ENCODE measurements around the gene MAN1B1.
A peak's percentile ranks its signal among the peaks of the same experiment; 100 is the strongest.

MAN1B1 gene

DNA sequence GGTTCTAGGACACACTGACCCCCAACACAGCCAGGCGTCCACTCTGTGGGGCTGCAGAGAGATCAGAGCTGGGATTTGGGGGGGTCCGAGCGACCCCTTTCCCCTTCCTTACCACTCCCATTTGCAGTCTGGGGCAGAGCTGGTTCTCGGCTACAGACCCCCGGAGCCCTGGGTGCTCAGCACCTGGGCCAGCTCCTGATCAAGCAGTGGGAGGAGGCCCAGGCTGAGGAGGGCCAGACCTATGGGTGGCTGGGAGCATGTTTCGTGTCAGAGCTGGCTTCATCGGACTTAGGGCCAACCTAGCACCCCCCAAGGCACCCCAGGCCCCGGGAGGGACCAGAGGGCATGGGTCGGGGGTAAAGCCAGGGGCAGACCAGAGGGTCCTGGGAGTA, 59.7 kb downstream of the MAN1B1 start:
- no peak for DNase-seq (ENCODE audit: low spot score)

DNA sequence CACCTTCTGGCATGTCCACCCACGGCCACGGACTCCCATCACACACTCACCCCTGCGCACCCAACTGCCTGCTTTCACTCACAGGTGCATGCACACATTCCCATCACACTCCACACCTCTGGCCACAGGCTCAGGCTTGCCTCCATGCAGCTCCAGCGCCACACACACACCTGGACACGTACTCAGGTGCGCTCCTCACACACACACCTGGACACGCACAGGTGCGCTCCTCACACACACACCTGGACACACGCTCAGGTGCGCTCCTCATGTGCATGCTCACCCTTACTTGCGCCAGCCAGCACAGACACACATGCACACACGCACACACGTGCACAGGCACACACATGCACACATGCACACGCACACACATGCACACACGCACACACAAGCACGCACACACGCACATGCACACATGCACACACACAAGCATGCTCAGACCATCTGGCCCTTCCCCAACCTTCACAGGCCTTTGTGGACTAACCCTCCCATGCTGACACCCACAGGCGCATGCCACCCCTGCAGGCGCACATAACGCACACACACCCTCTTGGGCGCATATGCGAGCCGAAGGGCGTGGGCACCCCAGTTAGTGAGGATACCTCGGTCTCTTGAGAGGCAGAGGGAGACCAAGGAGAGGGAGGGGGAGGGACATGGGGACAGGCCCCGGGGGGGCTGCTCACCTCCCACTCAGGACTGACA, 60.5 kb downstream of the MAN1B1 start:
- no peak for DNase-seq (ENCODE audit: low spot score)

DNA sequence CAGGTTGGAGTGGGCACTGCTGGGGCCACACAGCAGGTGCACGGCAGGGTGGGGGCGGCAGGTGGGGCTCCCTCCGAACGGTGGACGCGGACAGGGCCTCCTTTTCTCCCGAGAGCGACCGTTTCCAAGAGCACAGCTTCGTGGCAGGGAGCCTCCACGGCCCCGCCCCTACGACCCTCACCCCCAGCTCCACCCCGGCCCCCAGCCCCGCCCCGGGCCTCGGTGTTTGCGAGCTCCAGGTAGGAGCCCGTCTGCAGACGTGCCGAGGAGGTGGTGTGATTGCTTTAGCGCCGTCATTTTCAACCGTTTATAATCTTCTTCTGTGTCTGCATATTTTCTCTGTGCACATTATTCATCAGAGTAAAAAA, 61.0 kb downstream of the MAN1B1 start:
- no peak for DNase-seq (ENCODE audit: low spot score)

DNA sequence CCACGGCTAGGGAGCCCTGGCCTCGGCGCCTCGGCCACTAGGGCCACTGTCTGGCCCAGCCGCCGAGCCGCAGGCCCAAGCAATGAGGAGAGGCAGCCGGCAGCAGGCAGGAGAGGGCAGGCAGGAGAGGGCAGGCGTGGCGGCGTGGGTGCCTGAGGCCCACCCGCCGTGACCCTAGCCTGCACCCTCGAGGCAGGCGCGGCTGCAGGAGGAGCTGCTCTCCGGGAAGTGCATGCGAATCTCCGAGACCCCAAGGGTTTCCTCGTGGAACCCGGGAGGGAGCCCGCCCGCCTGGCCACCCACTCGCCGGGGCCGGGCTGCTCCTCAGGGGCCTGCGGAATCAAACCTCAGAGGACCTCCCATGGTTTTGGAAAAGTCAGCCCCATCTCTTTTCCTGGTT, 61.5 kb downstream of the MAN1B1 start:
- no peak for DNase-seq (ENCODE audit: low spot score)

DNA sequence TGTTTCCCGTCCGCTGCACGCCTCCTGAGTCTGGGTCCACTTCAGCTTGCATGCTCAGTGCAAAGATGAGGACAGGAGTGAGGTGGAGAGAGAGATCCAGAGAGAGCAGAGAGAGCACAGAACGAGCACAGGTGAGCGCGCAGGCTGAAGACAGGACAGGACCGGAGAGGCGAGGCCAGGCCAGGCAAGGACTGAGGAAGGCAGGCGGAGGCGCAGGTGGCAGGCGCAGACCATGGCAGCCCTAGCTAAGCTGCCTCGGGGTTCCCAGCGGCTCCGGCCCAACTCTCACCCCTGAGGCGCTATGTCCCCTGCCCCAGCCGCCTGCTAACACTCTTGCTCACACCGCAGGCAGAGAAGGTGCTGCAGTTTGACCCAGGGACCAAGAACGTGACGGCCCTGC, 61.9 kb downstream of the MAN1B1 start:
- DNase-seq (ENCODE audit: low spot score) = no peak

DNA sequence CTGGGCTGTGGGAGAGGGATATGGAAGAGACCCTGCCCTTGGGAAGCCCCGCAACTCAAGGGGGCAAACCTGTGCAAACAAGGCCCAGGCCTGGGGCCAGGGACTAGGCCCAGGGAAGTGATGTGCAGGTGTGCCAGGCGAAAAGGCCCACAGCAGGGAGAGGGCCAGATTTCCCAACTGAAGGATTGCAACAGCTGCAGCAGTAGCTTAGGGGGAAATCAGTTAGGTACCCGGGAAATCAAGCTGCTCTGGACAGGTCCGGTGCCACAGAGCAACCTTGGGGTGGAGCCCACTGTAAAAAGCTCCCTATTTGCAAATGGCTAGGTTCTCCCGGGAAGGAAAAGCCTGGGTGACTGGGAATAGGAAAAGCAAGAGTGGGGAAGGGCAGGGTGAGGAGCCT, 62.6 kb downstream of the MAN1B1 start:
- DNase-seq (ENCODE audit: low spot score) = no peak

DNA sequence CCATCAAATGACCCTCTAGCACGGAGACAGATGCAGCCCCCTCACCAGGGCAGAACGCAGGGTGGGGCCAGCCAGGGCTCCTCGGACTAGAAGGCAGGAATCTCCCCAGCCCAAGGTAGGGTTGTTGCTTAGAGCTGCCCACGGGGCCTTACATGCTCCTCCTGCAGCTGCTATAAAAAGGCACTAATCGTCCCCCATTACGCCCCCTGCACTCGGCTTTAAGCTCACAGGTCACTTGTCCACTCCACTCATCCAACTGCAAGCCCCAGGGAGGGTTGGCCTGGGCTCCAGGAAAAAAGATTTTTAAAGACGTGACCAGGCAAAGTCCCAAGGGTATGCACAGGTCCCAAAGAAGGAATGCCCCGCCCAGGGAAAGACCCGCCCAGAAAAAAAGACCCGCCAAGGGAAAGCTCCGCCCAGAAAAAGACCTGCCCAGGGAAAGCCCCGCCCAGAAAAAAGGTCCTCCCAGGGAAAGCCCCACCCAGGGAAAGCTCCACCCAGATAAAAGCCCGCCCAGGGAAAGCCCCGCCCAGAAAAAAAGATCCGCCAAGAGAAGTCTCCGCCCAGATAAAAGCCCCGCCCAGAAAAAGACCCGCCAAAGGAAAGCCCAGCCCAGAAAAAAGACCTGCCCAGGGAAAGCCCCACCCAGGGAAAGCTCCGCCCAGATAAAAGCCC, 63.3 kb downstream of the MAN1B1 start:
- DNase-seq (ENCODE audit: low spot score) = no peak

DNA sequence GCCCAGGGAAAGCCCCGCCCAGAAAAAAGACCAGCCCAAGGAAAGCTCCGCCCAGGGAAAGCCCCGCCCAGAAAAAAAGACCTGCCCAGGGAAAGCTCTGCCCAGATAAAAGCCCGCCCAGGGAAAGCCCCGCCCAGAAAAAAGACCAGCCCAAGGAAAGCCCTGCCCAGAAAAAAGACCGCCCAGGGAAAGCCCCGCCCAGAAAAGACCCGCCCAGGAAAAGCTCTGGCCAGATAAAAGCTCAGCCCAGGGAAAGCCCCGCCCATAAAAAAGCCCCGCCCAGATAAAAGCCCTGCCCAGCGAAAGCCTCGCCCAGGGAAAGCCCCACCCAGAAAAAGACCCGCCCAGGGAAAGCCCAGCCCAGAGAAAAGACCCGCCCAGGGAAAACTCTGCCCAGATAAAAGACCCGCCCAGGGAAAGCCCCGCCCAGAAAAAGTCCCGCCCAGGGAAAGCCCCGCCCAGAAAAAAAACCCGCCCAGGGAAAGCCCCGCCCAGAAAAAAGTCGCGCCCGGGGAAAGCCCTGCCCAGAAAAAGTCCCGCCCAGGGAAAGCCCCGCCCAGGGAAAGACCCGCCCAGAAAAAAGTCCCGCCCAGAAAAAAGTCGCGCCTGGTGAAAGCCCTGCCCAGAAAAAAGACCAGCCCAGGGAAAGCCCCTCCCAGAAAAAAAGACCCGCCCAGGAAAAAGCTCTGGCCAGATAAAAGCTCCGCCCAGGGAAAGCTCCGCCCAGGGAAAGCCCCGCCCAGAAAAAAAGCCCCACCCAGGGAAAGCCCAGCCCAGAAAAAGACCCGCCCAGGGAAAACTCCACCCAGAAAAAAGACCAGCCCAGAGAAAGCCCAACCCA, 64.1 kb downstream of the MAN1B1 start:
- peak; percentile 26 for DNase-seq (ENCODE audit: low spot score)

DNA sequence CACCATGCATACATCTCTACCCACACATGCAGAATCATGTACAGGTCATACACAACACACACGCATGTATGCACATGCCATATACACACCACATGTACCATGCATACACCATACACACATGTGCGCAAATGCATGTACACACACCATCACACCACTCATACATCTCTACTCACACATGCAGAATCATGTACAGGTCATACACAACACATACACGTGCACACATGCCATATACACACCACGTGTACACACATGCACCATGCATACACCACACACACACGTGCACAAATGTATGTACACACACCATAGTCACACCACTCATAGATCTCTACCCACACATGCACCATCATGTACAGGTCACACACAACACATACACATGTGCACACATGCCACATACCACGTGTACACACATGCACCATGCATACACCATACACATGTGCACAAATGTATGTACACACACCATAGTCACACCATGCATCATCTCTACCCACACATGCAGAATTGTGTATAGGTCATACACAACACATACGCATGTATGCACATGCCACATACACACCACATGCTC, 66.1 kb downstream of the MAN1B1 start:
- no peak for DNase-seq (ENCODE audit: low spot score)

DNA sequence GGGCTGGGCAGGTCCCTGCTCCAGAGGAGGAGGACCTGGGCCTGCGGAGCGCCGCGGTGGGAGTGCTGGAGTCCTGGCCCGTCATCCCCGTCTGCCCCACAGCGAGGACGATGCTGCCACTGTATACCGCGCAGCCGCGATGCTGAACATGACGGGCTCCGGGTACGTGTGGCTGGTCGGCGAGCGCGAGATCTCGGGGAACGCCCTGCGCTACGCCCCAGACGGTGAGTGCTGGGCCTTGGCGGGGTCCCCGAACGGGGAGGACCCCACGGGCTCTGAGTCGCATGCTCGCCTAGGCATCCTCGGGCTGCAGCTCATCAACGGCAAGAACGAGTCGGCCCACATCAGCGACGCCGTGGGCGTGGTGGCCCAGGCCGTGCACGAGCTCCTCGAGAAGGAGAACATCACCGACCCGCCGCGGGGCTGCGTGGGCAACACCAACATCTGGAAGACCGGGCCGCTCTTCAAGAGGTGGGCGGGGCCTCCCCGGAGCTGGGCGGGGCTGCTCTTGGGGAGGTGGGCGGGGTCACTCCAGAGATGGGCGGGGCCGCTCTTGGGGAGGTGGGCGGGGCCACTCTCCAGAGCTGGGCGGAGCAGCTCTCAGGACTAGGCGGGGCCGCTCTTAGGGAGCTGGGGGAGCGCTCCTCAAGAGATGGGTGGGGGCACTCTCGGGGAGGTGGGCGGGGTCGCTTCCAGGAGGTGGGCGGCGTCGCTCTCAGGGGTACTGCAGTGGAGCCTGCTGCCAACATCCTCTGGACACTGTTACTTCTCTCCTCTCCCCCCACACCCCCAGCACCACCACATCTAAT, 70.0 kb downstream of the MAN1B1 start:
- peak; percentile 80 for DNase-seq (ENCODE audit: low spot score)

DNA sequence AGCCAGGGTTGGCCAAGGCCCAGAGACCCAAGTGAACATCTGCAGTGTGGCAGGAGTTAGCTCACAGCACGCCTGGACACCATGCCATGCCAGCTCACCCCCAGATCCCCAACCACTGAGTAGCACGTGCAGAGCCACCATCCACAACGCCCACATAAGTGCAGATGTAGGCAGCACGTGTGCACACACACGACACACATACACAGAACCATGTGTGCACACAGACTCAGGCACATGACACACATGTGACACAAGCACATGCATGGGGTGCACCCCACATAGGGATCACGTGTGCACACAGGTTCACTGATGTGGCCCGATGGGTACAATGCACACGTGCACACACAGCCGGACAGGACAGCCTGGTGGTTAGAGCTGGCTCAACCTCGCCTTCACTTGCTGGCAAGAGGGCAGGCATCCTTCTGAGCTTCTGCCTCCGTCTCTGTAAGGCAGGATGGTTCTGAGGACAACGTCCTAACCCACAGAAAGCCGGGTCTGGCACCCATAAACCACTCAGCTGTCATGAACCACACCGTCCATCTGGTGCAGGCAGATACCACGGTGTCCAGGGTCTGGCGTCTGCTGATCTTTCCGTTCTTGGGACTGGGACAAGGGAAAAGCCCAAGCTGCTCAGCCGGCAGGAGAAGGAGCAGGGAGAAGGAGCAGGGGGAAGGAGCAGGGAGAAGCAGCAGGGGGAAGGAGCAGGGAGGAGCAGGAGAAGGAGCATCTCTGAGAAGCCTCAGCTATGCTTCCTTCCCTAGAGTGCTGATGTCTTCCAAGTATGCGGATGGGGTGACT, 71.0 kb downstream of the MAN1B1 start:
- DNase-seq (ENCODE audit: low spot score) = no peak

DNA sequence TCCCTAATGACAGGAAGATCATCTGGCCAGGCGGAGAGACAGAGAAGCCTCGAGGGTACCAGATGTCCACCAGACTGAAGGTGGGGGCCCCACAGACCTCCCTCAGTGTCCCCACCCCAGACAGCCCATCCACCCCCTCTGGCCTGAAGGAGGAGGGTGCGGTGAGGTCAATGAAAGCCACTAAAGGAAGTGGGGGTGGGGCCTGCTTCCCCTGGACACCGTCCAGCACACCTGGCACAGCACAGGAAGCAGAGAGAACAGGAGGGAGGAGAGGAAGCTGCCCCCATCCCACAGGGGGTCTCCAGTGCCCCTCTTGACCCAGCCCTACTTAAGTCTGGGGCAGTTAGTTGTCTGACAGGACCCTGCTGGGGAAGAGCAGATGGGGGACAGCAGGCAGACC, 71.8 kb downstream of the MAN1B1 start:
- no peak for DNase-seq (ENCODE audit: low spot score)

All from AG08395 (cell line).